Osteoblast (primary cell): ENCODE measurements around the gene SNAP25. TPM values are rescaled to one million over a fixed set of nuclear protein-coding genes. Genes with fewer than 3 reads are reported as not detected.

ENCODE experiments used
- DNase-seq: peaks from one replicate; pipeline ENCODE4 v3.0.0; 2011; ENCODE audit warnings: low spot score, mixed read lengths; ENCODE audit not compliant: insufficient read length; ENCODE audit errors: missing footprints
- H2AFZ ChIP-seq: 2 replicates; pipeline ENCODE4 v1.6.0; 2011; ENCODE audit warnings: mild to moderate bottlenecking, low read length
- H3K27ac ChIP-seq: 2 replicates; pipeline ENCODE4 v1.5.1; 2011; ENCODE audit warnings: mild to moderate bottlenecking, low read depth, low read length, moderate library complexity
- H3K27me3 ChIP-seq: 2 replicates; pipeline ENCODE4 v1.6.0; 2012; ENCODE audit warnings: mild to moderate bottlenecking, control low read depth, inconsistent platforms, low read length, moderate library complexity; ENCODE audit not compliant: insufficient read depth
- H3K36me3 ChIP-seq: 2 replicates; pipeline ENCODE4 v1.5.1; 2011; ENCODE audit warnings: mild to moderate bottlenecking, low read length, control low read depth, moderate library complexity; ENCODE audit not compliant: insufficient read depth
- H3K4me1 ChIP-seq: 2 replicates; pipeline ENCODE4 v1.5.1; 2011; ENCODE audit warnings: mild to moderate bottlenecking, low read length, control low read depth, moderate library complexity; ENCODE audit not compliant: insufficient read depth
- H3K4me2 ChIP-seq: 2 replicates; pipeline ENCODE4 v1.6.0; 2011; ENCODE audit warnings: mild to moderate bottlenecking, low read length; ENCODE audit not compliant: insufficient read depth
- H3K4me3 ChIP-seq: fragments of 200-600 bp; sonication (generic); 3 replicates; pipeline ENCODE4 v1.5.1; 2012; ENCODE audit warnings: mild to moderate bottlenecking, low read length, inconsistent platforms; ENCODE audit not compliant: insufficient read depth
- H3K79me2 ChIP-seq: 2 replicates; pipeline ENCODE4 v1.6.0; 2012; ENCODE audit warnings: mild to moderate bottlenecking, low read length, control low read depth, inconsistent platforms; ENCODE audit not compliant: insufficient read depth
- H3K9me3 ChIP-seq: 2 replicates; pipeline ENCODE4 v1.5.1; 2011; ENCODE audit warnings: low read depth, low read length, control low read depth
- H4K20me1 ChIP-seq: 2 replicates; pipeline ENCODE4 v1.6.0; 2012; ENCODE audit warnings: mild to moderate bottlenecking, low read length, control low read depth; ENCODE audit not compliant: insufficient read depth
- total RNA-seq: library from RNA; depleted of rRNA; stranded (reverse); fragments of >200 nt; gene quantifications from 2 replicates; pipeline ENCODE4 v1.2.3, GENCODE V29; 2012
- TF ChIP-seq, protein P1 (sequence below): IDR thresholded peaks from 2 replicates; pipeline ENCODE4 v1.5.1; 2011; ENCODE audit warnings: mild to moderate bottlenecking, low read depth, low read length, moderate library complexity; ENCODE audit errors: extremely low read depth

The SNAP25 gene
- 1.8 TPM in 2 replicates for total RNA-seq

DNA sequence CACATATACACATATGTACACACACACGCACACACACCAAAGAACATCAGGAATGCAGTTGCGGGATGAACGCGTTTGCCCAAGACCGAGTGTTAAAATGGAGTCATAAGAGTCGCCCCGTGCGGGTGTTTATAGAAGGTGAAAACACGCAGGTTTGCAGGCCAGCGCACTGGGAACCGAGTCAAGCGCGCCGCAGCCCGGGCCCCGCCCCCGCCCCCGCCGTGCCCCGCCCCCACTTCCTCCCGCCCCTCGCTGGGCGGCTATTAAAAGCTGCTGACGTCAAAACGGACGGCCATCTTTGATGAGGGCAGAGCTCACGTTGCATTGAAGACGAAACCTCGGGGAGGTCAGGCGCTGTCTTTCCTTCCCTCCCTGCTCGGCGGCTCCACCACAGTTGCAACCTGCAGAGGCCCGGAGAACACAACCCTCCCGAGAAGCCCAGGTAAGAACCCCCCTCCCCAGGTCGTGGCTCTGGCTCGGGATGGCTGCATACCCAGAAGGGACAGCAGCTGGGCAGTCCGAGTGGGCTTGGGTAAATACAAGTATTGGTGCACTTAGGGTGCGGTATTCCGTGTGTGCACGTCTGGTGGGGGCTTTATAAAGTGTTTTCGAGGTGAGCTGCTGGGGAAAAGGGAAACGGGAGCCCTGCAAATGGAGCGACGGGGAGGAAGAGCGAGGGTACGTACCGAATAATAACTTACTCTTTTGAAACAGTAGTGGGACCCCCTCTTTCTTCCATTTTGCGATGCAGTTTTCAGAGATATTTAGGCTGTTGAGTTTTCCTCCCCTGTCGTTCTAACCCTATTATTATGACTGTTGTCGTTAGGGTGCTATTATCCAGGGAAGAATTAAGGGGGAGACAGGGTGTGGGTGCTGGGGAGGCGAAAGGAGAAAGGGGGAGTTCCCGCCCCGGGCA, at the start of gene SNAP25:
TSS of gene SNAP25 (plus strand) at position 295 of the 916 bp plus-strand sequence. CDS start 56,662 bp downstream, outside the sequence.
- Histone ChIP-seq H3K4me1 (peaks cover 4% of the 10 kb centered on the region), H3K27me3 (peaks cover 37% of the 10 kb centered on the region), H3K36me3 (no peaks in the 10 kb centered on the region), H3K27ac (peak within 1 kb of the TSS; percentile 86), H3K79me2 (no peaks in the 10 kb centered on the region), H3K4me2 (peak within 1 kb of the TSS; percentile 90), H4K20me1 (no peaks in the 10 kb centered on the region), H3K9me3 (no peaks in the 10 kb centered on the region), H2AFZ (peak within 1 kb of the TSS; percentile 72), H3K4me3 (peak within 1 kb of the TSS; percentile 69)
- DNase-seq = peak; percentile 81
- TF ChIP-seq, protein P1, sequence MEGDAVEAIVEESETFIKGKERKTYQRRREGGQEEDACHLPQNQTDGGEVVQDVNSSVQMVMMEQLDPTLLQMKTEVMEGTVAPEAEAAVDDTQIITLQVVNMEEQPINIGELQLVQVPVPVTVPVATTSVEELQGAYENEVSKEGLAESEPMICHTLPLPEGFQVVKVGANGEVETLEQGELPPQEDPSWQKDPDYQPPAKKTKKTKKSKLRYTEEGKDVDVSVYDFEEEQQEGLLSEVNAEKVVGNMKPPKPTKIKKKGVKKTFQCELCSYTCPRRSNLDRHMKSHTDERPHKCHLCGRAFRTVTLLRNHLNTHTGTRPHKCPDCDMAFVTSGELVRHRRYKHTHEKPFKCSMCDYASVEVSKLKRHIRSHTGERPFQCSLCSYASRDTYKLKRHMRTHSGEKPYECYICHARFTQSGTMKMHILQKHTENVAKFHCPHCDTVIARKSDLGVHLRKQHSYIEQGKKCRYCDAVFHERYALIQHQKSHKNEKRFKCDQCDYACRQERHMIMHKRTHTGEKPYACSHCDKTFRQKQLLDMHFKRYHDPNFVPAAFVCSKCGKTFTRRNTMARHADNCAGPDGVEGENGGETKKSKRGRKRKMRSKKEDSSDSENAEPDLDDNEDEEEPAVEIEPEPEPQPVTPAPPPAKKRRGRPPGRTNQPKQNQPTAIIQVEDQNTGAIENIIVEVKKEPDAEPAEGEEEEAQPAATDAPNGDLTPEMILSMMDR = no peak

DNA sequence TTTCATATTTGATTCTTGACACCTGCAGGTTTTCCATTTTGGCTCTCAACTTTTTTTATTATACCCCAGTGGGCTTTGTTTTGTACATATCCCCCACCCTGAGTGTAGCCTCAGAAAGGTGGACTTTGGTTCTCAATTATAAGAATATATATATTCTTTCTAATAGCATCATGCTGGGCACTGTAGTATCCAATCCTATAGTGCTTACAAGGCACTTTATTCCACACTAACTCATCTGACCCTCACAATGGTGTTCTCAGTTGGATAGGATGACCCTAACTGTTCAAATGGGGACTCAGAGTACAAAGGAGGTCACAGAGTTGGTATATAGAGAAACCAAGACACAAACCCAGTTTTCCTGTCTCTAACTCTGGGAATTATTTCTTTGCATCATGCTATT, 48.9 kb upstream of the SNAP25 start:
- no peaks in the 10 kb centered on the region for H3K36me3 ChIP-seq
- no peak overlapping the region for H3K4me2 ChIP-seq
- no peaks in the 10 kb centered on the region for H3K79me2 ChIP-seq
- no peak overlapping the region for H3K27ac ChIP-seq
- TF ChIP-seq, protein P1 = no peak
- H2AFZ ChIP-seq = no peak overlapping the region
- H3K9me3 ChIP-seq = no peaks in the 10 kb centered on the region
- H3K4me1 ChIP-seq = peaks cover 4% of the 10 kb centered on the region
- DNase-seq = no peak
- no peaks in the 10 kb centered on the region for H4K20me1 ChIP-seq
- no peak overlapping the region for H3K4me3 ChIP-seq
- H3K27me3 ChIP-seq = peaks cover 5% of the 10 kb centered on the region

DNA sequence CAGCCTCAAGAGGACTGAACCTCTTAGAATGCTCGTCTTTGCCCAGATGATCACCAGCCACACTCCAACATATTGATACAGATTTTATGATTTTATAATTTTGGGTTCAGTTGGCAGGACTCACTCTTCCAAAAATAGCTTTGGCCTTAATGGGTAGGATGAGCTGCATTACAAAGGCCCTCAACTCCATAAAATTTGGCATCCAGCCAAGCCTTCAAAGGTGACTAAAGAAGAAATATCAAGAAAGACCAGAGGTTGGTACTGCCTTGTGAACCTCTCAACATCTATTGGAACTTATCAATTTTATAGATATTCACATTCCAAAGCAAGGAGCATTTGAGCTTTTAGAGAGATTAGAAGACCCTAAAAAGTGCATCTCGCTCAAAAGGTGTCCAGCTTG, 48.4 kb upstream of the SNAP25 start:
- TF ChIP-seq, protein P1 = no peak
- no peak for DNase-seq
- no peak overlapping the region for H3K4me3 ChIP-seq
- no peak overlapping the region for H3K27ac ChIP-seq
- H3K4me1 ChIP-seq = peaks cover 4% of the 10 kb centered on the region
- H3K27me3 ChIP-seq = peaks cover 5% of the 10 kb centered on the region
- H3K9me3 ChIP-seq = no peaks in the 10 kb centered on the region
- no peaks in the 10 kb centered on the region for H4K20me1 ChIP-seq
- no peak overlapping the region for H3K4me2 ChIP-seq
- H2AFZ ChIP-seq = no peak overlapping the region
- no peaks in the 10 kb centered on the region for H3K36me3 ChIP-seq
- no peaks in the 10 kb centered on the region for H3K79me2 ChIP-seq

DNA sequence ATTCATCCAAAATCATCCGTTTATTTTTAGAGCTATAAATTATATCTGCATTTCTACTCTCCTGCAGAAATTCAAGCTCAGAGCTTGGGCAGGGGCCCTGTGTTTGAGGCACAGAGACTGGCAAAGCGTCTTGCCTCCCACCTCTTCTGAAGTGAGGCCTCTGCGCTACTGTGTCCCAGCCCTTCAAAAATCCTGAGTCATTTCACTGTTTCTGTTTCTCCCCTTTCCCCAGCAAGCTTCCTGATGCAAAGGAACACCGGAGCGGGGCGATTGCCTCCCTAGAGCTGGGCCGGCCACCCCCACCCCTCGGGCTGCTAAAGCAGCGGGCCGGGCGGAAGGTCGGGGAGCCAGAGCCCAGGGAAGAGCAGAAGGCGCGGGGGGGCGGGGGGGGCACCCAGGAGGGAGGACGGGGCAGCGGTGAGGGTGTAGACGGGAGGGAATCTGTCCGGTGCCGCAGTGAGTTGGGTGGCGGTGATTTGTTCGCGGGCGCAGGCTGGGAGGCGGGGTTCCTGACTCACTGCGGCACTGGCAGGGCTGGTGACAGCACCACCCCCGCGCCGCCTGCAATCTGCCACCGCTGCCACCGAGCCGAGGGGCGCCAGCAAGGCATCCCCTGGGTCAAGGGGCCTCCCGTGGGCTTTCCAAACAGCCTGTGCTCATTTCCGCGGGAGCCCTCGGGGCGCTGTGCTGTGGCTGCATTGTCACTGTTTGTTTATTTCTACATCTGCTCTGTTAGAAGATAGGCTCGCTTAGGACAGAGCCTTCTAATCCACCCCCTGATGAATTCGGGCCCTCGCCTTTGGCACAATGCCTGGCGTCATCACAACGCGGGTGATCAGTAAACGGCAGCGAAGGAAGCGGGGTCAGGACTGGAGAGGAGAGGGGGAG, 46.5 kb upstream of the SNAP25 start:
- Histone ChIP-seq H2AFZ (peak overlapping the region; percentile 91), H3K27ac (no peak overlapping the region), H3K4me2 (peak overlapping the region; percentile 94), H4K20me1 (no peaks in the 10 kb centered on the region), H3K4me1 (peaks cover 4% of the 10 kb centered on the region), H3K4me3 (peak overlapping the region; percentile 73), H3K79me2 (no peaks in the 10 kb centered on the region), H3K36me3 (no peaks in the 10 kb centered on the region), H3K9me3 (no peaks in the 10 kb centered on the region), H3K27me3 (peaks cover 5% of the 10 kb centered on the region)
- TF ChIP-seq, protein P1 = no peak
- DNase-seq = peak; percentile 91
